Measurements from ENCODE around the gene TCAF1.
"Not testable (repeated sequence)": the region's sequence is repeated elsewhere in the genome, so short reads cannot be mapped to it uniquely, and the experiment has no call there.

The TCAF1 gene

DNA sequence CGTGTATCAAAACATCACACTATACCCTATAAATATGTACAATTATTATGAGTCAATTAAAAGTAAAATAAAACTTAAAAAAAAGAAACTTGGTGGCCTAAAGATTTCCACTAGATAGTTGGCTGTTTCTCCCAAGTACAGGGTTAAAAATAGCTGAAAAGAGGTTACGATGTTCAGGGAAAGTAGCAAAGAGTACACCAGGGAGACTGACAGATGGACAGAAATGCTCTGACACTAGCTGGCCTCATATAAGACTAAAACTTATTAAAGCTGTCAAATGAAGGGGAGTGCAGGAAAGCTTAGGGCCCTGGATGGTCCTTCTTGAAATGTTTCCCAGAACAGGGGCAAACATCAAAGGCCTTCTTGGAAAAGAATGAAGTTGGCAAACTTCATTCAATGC lies 51.3 kb downstream of the TCAF1 start:
- no peaks in the 10 kb centered on the region for H3K9me3 ChIP-seq
- no peak for DNase-seq
- TF ChIP-seq, protein P1, sequence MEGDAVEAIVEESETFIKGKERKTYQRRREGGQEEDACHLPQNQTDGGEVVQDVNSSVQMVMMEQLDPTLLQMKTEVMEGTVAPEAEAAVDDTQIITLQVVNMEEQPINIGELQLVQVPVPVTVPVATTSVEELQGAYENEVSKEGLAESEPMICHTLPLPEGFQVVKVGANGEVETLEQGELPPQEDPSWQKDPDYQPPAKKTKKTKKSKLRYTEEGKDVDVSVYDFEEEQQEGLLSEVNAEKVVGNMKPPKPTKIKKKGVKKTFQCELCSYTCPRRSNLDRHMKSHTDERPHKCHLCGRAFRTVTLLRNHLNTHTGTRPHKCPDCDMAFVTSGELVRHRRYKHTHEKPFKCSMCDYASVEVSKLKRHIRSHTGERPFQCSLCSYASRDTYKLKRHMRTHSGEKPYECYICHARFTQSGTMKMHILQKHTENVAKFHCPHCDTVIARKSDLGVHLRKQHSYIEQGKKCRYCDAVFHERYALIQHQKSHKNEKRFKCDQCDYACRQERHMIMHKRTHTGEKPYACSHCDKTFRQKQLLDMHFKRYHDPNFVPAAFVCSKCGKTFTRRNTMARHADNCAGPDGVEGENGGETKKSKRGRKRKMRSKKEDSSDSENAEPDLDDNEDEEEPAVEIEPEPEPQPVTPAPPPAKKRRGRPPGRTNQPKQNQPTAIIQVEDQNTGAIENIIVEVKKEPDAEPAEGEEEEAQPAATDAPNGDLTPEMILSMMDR (IDR thresholded peaks at IDR 0.05; ENCODE audit: low read depth, low read length), result no peak
- H3K4me1 ChIP-seq, result no peaks in the 10 kb centered on the region
- no peaks in the 10 kb centered on the region; the same call in 1 of the 2 replicates for H3K27me3 ChIP-seq
- no peak overlapping the region for H3K4me3 ChIP-seq (ENCODE audit: low read depth, low read length)
- H3K36me3 ChIP-seq, result no peaks in the 10 kb centered on the region

DNA sequence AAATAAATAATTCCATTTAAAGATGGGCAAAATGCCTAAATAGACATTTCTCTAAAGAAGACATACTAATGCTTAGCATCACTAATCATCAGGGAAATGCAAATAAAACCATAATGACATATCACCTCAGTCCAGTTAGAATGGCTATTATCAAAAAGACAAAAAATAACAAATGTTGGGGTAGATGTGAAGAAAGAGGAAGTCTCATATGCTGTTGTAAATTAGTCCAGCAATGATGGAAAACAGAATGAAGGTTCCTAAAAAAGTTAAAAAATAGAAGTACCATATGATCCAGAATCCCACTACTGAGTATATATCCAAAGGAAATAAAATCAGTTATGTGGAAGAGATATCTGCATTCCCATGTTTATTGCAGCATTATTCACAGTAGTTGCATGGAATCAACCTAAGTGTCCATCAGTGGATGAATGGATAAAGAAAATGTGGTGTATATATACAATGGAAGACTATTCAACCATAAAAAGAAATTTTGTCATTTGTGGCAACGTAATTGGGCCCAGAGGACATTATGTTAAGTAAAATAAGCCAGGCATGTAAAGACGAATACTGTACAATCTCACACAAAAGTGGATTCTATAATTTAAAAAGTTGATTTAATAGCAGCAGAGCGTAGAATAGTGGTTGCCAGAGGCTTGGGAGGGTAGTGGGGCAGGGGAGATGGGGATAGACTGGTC lies 52.0 kb downstream of the TCAF1 start:
- no peak overlapping the region for H3K4me3 ChIP-seq (ENCODE audit: low read depth, low read length)
- TF ChIP-seq, protein P1 (IDR thresholded peaks at IDR 0.05; ENCODE audit: low read depth, low read length), result no peak
- no peaks in the 10 kb centered on the region; the same call in 1 of the 2 replicates for H3K27me3 ChIP-seq
- H3K9me3 ChIP-seq, result no peaks in the 10 kb centered on the region
- H3K4me1 ChIP-seq, result no peaks in the 10 kb centered on the region
- no peaks in the 10 kb centered on the region for H3K36me3 ChIP-seq
- no peak for DNase-seq

DNA sequence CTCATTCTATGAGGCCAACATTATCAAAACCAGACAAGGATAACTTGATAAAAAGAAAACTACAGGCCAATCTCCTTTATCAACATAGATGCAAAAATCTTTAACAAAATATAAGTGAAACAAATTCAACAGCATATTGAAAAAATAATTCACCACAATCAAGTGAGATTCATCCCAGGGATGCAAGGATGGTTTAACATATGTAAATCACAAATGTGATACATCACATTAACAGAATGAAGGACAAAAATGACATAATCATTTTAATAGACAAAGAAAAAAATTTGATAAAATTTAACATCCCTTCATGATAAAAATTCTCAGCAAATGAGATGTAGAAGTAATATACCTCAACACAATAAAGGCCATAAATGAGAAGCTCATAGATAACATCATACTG lies 53.8 kb downstream of the TCAF1 start:
- Histone ChIP-seq H3K27me3 (no peaks in the 10 kb centered on the region; the same call in 1 of the 2 replicates), H3K36me3 (no peaks in the 10 kb centered on the region), H3K4me1 (no peaks in the 10 kb centered on the region), H3K9me3 (no peaks in the 10 kb centered on the region), H3K4me3 (ENCODE audit: low read depth, low read length) (no peak overlapping the region)
- TF ChIP-seq, protein P1 (IDR thresholded peaks at IDR 0.05; ENCODE audit: low read depth, low read length), result no peak
- no peak for DNase-seq

DNA sequence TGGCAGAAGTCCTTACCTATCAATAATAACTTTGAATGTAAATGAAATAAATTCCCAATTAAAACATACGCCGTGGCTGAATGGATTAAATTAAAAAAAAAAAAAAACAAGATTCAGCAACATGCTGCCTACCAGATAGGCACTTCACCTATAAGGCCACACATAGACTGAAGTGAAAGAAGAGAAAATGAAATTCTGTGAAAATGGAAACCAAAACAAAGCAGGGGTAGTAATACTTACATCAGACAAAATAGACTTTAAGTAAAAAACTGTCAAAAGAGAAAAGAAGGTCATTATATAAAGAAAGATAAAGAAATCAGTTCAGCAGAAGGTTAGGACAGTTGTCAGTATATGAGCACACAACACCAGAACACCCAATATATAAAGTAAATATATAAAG lies 55.3 kb downstream of the TCAF1 start:
- TF ChIP-seq, protein P1 (IDR thresholded peaks at IDR 0.05; ENCODE audit: low read depth, low read length), result no peak
- Histone ChIP-seq H3K27me3 (no peaks in the 10 kb centered on the region; the same call in 1 of the 2 replicates), H3K4me1 (no peaks in the 10 kb centered on the region), H3K36me3 (no peaks in the 10 kb centered on the region), H3K4me3 (ENCODE audit: low read depth, low read length) (no peak overlapping the region), H3K9me3 (no peaks in the 10 kb centered on the region)
- DNase-seq, result no peak

DNA sequence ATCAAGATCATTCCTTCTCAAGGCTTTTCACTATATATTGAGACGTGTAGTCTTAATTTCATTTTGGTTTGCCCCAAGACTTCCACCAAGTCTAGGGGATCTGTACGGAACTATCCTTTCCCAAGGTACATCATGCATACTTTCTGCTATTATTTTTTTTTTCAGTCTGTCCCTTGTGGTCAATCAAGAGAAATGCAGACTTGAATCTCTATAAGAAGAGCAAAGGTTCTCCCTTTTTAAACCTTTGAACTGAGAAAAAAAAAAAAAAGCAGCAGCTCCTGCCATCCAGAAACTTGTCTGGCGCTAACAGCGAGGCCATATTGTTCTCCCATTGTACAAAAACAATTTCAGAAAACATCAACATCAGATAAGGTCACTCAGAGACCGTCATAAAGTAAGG lies 60.3 kb downstream of the TCAF1 start:
- not testable (repeated sequence) for H3K4me1 ChIP-seq; H3K9me3 ChIP-seq; H3K36me3 ChIP-seq; DNase-seq; H3K4me3 ChIP-seq (ENCODE audit: low read depth, low read length); H3K27me3 ChIP-seq

DNA sequence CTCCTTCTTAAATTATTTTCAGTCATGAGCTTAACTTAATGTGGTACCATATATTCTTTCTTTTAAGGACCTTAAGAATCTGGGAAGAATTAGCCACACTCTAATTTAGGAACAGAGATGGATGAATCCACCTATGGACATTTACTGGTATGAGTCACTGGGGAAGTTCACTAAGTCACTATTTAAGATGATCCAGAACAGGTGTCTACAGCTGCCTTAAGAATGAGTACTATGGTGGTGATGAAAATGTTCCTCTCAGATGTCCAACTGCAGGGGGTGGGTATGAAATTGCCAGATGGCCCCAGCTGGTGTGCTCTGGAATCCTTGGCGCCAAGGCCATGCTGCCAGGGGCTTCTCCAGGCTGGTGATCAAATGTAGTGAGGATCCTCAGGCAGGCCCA lies 61.9 kb downstream of the TCAF1 start:
- not testable (repeated sequence) for DNase-seq, H3K9me3 ChIP-seq

DNA sequence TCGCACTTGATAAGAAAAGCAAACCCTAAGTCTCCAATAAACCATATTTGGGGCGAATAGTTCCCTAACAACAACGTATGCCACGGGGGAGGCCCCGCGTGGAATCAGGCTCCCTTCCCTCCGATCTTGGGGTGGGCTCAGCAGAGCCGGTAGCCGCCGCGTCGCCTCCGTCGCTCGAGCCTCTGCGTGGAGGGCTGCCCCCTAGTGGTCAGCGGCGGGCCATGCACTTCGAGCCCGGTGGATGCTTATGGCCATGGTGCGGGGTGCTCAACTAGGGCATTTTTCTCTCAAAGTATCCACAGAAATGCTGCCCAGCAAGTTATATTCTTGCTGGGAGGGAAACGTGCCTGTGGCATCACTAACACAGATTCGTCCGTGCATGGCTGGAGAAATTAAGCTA lies 64.8 kb downstream of the TCAF1 start:
- peak overlapping the region; percentile 29; the same call in 1 of the 2 replicates for H3K4me3 ChIP-seq (ENCODE audit: low read depth, low read length)
- DNase-seq, result peak; percentile 89
- TF ChIP-seq, protein P1 (IDR thresholded peaks at IDR 0.05; ENCODE audit: low read depth, low read length), result peak; percentile 28; the same call in 1 of the 2 replicates
- not testable (repeated sequence) for H3K36me3 ChIP-seq, H3K27me3 ChIP-seq, H3K9me3 ChIP-seq, H3K4me1 ChIP-seq

More for the DNA sequence above, 61.9 kb downstream of the TCAF1 start:
- H3K4me3 ChIP-seq (ENCODE audit: low read depth, low read length); H3K36me3 ChIP-seq; H3K4me1 ChIP-seq; H3K27me3 ChIP-seq: not testable (repeated sequence)

DNA sequence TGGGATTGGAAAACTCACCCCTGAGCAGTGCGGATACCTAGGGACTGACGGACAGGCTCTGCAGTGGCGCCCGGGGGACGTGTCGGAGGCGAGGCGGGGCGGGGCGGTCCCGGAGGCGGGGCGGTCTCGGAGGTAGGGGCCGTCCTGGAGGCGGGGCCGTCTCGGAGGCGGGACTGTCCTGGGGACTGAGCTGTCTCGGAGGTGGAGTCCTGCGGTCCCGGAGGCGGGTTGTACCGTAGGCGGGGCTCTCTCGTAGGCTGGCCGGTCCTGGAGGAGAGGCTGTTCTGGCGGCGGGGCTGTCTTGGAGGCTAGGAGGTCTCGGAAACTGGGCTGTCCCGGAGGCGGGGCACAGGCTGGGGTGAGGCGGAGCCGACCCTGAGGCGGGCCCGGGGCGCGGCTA lies 65.4 kb downstream of the TCAF1 start:
- H3K27me3 ChIP-seq, H3K36me3 ChIP-seq, H3K4me1 ChIP-seq, H3K9me3 ChIP-seq: not testable (repeated sequence)
- peak; percentile 96 for DNase-seq
- H3K4me3 ChIP-seq (ENCODE audit: low read depth, low read length), result peak overlapping the region; percentile 17; the same call in 1 of the 2 replicates

DNA sequence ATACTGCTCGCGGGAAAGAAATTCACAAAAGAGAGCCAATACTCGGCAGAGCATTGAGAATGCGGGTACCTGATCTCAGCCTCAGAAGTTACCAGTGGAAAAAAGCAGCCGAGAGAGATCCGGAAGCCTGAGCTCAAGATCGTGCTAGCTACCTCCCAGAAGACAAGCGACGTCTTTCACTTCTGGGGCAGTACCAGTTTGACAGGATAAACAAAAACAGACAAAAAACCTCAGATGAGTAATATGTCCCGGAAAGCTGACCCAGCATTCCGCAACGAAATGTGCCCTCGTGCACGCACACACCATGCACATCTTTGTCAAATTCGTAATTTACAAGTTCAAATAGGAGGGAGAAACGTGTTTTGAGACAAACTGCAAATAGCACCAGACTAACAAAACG lies 65.9 kb downstream of the TCAF1 start:
- H3K4me1 ChIP-seq; H3K36me3 ChIP-seq; H3K27me3 ChIP-seq; H3K9me3 ChIP-seq; DNase-seq; H3K4me3 ChIP-seq (ENCODE audit: low read depth, low read length): not testable (repeated sequence)

DNA sequence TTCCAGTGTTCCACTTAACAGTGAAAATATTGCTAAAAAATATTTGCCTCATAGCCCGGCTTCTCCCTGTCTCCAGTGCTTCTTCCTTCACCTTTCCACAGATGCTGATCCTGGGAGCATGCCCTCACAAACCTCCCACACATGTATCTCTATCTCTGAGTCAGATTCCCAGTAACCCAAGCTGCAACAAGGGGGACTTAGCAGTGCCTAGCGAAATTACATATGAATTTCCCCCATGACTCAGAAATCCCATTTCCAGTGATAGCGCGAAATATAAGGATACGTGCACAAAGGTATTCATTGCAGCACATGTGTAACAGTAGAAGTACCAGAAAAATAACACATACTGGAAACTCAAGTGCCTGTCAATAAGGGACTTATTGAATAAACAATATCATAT lies 75.4 kb downstream of the TCAF1 start:
- H3K27me3 ChIP-seq; DNase-seq; H3K9me3 ChIP-seq; H3K36me3 ChIP-seq; H3K4me3 ChIP-seq (ENCODE audit: low read depth, low read length); H3K4me1 ChIP-seq: not testable (repeated sequence)
